DMS53 (cell line): ENCODE results near the gene E2F4.

Experiments
- DNase-seq: peaks from one replicate; lab custom pipeline; 2025; lab: John Stamatoyannopoulos, UW

The E2F4 gene

DNA sequence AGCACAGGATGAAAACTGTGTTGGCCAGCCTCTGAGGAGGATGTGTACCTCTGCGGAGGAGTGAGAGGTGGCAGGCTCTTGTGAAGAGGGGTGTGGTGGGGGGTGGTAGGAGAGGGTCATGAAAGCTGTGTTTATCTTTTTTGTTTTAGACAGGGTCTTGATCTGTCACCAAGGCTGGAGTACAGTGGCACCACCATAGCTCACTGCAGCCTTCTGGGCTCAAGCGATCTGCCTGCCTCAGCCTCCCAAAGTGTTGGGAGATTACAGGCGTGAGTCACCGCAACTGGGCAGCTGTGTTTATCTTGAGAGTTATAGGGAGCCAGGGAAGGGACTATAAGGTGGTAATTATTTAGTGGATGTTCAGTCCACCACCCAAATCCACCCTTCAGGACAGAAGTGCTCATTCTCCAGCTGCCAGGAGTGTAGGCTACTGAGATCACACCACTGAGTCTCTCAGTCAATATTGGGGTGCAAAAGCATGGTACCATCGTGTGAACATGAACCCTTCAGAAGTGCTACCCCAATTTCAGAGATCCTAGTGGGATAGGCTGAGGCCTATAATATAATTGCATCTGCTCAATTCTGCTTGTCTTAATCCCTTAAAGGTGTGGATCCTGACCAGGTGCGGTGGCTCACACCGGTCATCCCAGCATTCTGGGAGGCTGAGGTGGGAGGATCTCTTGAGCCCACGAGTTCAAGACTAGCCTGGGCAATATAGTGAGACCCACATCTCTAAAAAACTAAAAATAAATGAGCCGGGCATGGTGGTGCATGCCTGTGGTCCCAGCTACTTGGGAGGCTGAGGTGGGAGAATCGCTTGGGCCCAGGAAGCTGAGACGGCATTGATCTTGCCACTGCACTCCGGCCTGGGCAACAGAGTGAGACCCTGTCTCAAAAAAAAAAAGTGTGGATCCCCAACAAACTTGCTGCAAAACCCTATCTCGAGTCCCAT is 1.2 kb upstream of the E2F4 start:
- DNase-seq = peak; percentile 70

DNA sequence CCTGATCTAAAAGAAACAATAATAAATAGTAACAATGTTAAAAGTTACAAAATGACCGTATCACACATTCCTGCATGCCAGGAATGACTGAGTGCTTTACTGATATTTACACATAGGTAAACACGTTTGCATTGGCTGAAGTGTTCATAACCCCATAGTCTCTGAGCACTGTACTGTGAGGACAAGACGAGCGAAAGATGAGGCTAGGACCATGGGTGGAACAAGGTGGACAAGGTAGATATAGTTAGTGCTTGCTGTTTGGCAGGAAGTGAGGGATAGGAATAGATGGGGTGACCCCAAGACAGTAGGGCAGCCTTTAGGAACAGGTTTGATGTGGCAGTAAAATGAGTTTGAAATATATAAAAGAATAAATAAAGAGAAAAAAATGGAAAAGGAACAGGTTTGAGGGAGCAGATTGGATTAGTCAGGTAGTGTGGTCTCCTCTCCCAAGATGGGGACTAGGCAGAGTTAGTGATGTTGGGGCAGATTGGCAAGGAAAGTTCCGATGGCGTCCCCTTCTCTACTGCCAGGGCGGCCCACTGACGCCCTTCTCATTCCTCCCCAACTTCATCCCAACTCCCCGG is 452 bp upstream of the E2F4 start:
- no peak for DNase-seq

DNA sequence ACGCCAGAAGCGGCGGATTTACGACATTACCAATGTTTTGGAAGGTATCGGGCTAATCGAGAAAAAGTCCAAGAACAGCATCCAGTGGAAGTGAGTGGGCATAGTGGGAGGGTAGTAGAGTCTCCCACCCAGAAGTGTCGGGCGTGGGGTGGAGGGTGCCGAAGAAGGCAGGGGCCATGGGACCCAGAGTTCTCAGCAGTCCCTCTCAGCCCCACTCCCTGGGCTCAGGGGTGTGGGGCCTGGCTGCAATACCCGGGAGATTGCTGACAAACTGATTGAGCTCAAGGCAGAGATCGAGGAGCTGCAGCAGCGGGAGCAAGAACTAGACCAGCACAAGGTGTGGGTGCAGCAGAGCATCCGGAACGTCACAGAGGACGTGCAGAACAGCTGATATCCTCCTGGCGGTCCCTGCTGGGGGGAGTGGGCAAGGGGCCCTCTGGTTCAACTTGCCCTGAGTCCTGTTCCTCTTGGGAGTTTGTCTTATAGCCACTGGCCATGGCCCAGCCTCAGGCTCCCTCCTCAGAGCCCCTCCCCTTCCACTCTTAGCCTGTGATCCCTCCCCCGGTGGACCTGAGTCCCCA is 916 bp downstream of the E2F4 start:
- no peak for DNase-seq

DNA sequence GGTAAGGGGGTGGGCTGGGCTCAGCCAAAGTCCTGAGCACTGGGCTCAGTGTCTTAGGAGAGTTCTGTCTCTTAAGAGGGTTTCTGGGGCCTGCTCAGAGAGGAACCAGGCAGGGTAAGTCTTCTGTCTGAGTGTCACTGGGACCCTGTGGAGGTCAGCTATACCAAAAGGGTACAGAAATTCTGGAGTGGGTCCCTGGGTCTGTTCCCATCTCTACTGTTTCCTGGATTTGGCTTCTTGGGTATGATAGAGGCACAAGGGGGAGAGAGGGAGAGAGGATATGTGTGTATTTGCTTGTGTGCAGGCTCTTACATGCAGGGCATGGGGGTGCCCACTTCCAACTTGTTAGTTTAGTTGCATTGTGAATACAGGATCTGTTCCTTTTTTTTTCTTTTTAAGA is 1.6 kb downstream of the E2F4 start:
- no peak for DNase-seq

DNA sequence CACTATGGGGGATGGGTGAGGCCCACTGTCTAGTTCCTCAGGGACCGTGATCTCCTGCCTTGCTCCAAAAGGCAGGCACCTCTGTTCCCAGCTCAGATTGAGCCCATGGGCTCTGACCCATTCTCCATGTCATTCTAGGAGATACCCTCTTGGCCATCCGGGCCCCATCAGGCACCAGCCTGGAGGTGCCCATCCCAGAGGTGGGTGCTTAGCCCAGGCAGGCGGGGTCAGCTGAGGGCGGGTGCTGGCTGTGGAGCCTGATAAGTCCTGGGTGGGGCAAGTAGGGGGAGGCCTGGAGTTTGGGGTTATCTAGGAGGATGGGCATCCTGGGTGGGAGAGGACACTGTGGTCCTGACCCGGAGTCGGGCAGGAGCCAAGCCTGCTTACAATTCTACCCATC is 2.3 kb downstream of the E2F4 start:
- DNase-seq = no peak

DNA sequence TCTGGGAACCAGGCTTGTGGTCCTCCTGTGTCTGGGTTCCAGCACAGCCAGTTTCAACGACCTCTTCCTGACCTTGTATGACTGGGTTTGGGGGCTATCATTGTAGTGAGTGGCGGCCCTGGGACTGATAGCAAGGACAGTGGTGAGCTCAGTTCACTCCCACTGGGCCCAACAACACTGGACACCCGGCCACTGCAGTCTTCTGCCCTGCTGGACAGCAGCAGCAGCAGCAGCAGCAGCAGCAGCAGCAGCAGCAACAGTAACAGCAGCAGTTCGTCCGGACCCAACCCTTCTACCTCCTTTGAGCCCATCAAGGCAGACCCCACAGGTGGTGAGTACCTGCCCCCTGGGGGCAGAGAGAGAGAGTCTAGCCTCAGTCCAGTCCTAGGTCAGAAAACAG is 3.7 kb downstream of the E2F4 start:
- no peak for DNase-seq

DNA sequence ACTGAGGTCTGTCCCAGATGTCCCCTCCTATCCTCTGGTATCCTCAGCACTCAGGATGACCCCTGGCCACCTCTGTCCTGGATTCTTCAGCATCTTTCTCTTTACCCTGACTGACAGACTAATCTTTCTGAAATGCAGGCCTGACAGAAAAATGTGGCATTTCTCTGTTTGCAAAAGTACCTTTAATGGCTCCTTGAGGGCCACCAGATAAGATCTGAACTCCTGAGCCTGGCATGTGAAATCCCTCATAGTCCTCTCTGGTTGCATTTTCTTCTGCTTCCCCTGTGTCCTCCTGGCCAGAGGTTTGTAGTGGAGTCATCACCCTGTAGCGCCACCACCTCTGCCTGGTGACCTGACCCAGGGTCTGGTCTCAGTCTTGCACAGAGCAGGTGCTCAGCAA is 4.9 kb downstream of the E2F4 start:
- DNase-seq = no peak

DNA sequence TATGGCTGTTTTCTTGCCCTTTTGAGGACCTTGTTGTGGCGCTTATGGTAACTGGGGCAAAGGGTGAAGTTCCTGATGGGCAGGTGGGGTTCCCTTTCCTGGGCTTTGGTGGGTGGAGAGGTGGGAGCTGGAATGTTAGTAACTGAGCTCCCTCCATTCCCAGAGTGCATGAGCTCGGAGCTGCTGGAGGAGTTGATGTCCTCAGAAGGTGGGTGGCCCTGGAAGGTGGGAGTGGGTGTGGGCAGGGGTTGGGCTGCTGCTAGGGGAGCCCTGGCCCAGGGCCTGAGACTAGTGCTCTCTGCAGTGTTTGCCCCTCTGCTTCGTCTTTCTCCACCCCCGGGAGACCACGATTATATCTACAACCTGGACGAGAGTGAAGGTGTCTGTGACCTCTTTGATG is 5.7 kb downstream of the E2F4 start:
- DNase-seq = no peak

DNA sequence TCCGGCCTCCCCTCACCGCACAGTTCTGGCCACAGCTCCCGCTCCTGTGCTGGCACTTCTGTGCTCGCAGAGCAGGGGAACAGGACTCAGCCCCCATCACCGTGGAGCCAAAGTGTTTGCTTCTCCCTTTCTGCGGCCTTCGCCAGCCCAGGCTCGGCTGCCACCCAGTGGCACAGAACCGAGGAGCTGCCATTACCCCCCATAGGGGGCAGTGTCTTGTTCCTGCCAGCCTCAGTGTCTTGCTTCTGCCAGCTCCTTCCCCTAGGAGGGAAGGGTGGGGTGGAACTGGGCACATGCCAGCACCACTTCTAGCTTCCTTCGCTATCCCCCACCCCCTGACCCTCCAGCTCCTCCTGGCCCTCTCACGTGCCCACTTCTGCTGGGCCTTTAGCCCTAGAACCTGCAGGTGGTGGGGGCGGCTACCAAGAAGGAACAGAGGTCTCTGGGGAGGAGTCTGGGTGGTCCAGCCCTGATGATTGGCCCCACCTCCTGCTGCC is 6.3 kb downstream of the E2F4 start:
- DNase-seq = peak; percentile 79

DNA sequence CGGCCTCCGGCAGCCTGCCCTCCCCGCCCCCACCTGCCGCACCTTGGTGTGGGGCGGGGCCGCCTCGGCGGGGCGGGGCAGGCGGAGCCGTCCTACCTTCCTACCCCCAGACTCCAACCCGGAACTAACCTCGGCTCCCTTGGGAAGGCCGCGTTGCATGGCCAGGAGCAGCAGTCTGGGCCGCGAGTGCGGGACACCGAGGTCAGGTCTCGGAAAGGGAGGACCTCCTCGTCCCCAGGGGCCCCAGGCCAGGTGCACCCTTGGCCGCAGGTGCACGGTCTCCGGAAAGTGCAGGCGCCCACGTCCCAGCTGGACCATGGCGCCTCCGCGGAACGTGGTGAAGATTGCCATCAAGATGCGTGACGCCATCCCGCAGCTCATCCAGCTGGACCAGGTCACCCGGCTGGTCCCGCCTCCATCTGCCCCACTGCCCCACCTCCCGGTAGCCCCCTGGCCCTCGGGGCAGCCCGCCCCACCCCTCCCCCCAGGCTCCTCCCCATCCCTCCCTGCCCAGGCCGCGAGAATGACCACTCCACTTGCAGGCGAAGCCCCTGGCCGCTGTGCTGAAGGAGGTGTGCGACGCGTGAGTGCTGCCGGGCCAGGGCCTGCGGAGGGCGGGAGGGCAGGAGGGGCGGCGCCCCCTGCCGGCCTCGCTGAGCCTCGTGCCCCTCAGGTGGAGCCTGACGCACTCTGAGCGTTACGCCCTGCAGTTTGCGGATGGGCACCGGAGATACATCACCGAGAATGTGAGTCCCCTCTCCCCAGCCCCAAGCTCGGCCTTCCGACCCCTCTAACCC is 7.3 kb downstream of the E2F4 start, which contains the start of gene ELMO3:
Gene ELMO3 (plus strand): TSS at position 121 of the 797 bp plus-strand sequence. CDS start 196 bp downstream, at position 317.
- peak; percentile 91 for DNase-seq

DNA sequence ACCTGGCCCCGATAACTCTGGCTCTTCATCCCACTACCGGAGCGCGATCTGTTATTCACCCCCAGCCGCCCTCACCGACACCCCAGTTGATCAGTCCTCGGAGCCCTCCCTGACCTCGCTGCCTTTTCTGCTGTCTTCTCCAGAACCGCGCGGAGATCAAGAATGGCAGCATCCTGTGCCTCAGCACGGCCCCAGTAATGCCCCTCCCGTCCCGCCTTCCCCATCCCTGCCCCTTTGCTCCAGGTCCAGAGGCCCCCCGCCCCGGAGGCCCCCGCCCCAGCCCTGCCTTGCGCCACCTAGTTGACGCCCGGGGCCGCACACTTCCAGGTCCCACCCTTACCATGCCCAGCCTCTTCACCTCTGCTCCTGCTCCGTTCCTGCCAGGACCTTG is 7.8 kb downstream of the E2F4 start:
- peak; percentile 55 for DNase-seq

DNA sequence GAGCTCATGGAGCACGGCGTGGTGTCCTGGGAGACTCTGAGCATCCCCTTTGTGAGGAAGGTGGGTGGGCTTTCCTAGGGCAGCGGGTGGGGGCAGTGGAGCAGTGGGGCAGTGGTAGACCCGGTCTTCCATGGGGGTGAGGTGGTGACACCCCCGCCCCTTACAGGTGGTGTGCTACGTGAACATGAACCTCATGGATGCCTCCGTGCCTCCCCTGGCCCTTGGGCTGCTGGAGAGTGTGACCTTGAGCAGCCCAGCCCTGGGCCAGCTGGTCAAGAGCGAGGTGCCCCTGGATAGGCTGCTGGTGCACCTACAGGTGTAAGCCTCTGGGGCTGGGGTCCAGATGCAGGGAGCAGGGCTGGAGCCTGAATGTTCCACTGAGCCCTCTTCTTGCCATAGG is 8.5 kb downstream of the E2F4 start:
- no peak for DNase-seq

DNA sequence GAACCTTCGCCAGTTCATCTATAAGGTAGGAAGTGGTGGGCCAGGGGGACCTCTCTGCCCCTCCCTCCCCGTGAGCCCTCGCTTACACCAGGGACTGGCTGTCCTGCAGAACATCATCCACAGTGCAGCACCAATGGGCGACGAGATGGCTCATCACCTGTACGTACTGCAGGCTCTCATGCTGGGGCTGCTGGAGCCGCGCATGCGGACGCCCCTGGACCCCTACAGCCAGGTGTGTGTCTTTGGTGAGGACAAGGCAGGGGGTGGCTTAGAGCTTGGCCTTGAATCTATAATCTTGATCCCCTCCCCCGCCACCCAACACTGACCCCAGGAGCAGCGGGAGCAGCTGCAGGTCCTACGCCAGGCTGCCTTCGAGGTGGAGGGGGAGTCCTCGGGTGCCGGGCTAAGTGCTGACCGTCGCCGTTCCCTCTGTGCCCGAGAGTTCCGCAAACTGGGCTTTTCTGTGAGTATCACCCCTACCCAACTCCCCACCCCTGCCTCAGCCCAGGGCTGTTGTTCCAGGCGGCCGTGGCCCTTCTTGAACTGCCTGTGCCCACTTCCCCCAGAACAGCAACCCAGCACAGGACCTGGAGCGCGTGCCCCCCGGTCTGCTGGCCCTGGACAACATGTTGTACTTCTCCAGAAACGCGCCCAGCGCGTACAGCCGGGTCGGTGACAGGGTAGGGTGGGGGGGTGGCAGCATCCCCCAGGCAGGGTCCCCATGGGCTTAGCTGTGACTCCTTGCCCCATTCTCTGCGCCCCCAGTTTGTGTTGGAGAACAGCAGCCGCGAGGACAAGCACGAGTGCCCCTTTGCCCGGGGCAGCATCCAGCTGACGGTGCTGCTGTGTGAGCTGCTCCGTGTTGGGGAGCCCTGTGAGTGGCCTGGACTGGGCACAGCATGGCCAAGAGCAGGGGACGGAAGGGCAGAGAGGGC is 9.7 kb downstream of the E2F4 start:
- no peak for DNase-seq

DNA sequence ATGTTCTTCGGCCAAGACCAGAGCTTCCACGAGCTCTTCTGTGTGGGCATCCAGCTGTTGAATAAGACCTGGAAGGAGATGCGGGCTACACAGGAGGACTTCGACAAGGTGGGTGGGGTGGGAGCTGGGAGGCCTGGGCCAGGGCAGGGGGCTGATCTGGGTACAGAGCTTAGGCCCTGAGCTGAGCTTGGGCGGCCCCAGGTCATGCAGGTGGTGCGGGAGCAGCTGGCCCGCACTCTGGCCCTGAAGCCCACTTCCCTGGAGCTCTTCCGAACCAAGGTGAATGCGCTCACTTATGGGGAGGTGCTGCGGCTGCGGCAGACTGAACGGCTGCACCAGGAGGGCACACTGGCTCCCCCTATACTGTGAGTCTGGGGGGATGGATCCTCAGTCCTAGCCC is 10.5 kb downstream of the E2F4 start:
- DNase-seq = no peak

DNA sequence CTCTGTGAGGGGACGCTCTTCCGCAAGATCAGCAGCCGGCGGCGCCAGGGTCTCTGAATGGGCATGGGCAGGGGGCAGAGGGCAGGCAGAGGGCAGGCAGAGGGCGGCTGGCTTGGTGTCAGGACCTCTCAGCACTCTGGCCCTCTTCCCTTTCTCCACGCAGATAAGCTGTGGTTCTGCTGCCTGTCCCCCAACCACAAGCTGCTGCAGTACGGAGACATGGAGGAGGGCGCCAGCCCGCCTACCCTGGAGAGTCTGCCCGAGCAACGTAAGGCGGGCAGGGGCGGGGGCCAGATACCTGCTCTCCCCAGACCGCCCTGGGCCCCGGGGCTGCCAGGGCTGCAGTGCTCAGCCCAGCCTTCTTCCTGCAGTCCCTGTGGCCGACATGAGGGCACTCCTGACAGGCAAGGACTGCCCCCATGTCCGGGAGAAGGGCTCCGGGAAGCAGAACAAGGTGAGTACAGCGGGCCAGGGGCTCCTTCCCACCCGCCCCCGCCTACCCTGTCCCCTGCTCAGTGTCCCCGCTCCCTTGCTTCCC is 11.1 kb downstream of the E2F4 start:
- no peak for DNase-seq

DNA sequence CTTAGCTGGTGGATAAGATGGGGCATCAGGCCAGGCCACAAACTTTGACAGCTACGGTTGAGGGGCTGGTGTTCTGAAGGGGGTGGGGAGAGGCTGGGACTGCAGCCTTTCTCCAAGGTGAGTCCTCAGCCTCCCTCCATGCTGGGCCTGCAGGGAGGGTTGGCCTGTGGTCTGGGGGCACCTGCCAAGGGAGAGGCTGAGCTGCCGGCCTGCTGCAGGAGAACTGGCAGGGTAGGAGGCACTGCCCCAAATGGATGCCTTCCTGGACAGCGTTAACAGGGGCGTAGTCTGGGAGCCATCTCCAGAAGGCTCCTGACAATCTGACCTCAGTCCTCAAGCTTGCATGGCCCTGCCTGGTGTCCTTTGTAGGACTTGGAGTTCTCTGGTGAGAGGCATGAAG is 12.1 kb downstream of the E2F4 start:
- DNase-seq = no peak

DNA sequence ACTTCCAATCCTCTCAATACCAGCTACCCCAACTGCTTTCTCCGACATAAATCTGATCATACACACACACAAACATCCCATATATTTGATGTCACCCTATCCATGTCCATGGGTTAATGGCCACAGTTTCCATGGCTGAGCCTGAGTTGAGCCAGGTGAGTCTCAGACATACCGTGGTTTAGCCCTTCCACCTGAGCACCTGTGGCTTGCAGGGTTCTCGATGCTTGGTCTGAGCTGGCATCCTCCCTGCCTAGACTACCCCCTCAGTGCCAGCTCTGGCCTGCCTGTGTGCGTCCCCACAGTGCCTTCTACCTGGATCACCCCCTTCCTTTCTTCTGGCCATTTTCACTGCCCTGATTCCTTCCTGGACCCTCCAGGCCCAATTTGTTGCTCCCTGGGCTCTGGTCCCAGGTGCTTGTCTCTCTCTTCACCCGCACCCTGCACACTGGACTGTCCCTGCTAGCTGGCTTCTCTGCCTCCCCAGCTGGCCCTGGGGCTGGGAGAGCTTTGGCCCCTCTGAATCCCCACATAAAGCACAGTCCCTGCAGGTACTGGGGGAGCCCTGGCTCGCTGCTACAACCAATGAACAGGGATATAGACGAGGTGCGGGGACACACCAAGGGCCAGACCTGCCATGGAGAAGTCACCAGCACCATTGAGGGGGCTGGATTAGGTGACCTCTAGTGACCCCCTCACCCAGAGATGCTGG is 14.3 kb downstream of the E2F4 start:
- DNase-seq = no peak

DNA sequence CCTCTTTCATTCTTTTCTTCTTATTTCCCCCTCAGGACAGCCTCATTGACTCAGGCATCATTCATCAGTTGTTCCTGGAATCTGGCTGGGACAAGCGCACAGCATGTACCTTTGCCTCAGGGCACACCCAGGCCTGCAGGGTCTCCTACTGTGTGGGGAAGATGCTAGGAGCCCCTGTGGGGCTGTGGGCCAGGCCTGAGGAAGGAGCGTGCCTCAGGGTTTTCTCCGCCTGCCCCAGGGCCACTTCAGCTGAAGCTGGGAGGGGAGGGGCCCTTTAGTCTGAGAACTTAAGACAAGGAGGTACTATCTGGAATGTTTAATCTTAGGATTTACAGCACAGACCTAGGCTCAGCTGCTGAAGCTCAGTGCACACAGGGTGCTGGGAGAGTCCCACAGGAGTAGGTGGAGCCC is 14.9 kb downstream of the E2F4 start:
- DNase-seq = no peak

DNA sequence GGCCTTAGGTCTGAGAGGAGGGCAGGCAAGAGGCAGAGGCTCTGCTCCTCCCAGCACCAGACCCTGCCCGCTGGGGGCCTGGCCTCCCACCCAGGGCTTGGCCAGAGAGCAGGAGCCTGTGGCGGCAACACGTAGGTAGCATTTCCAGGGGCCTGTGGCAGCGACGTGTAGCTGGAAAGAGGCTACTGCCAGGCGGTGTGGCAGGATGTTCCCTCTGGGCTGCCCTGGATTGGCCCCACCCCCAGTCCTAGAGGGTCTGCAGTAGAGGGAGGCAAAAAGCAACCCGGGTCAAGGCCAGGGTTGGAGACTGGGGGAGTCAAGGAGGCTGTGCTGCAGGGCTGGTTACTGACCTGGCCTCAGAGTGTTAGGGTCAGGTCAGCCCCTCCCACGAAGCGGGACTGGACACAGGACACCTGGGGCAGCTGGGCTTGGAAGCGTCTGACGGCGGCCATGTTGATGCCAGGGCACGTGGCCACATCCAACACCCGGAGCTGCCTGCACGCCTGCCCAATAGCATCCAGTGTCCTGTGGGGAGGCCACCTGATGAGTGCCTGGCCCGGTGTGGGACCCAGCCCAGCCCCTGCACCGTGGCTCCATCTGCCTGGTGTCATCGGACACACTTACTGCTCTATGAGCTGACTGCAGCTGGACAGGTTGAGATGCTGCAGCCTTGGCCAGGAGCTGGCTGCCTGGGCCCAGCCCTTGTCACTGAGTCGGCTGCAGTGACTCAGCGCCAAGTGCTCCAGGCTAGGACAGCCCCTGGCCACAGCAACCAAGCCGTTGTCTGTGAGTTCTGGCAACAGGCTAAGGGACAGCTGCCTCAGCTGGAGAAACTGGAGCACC is 15.5 kb downstream of the E2F4 start:
- DNase-seq = peak; percentile 43
